Measurements from ENCODE around the gene ITGAD.
"Not testable (repeated sequence)": the region's sequence is repeated elsewhere in the genome, so short reads cannot be mapped to it uniquely, and the experiment has no call there.

The ITGAD gene

GRCh38 chr16:31403590-31404352 is 10.6 kb downstream of the ITGAD start:
- DNase-seq (ENCODE audit: low spot score): no peak

- DNase-seq (ENCODE audit: low spot score): no peak
These were observed 11.4 kb downstream of the ITGAD start for GRCh38 chr16:31404353-31405064.

- DNase-seq (ENCODE audit: low spot score): no peak
These were observed 14.3 kb downstream of the ITGAD start for GRCh38 chr16:31407406-31407805.

- DNase-seq (ENCODE audit: low spot score): no peak
These were observed 16.3 kb downstream of the ITGAD start for GRCh38 chr16:31409433-31409832.

- DNase-seq (ENCODE audit: low spot score): no peak
These were observed 16.9 kb downstream of the ITGAD start for GRCh38 chr16:31410082-31410481.

GRCh38 chr16:31411024-31411844 is 18.1 kb downstream of the ITGAD start:
- no peak for DNase-seq (ENCODE audit: low spot score)

GRCh38 chr16:31412750-31413149 is 19.6 kb downstream of the ITGAD start:
- no peak for DNase-seq (ENCODE audit: low spot score)

- DNase-seq (ENCODE audit: low spot score): no peak
These were observed 20.2 kb downstream of the ITGAD start for GRCh38 chr16:31413381-31413780.

- DNase-seq (ENCODE audit: low spot score): no peak
These were observed 20.8 kb downstream of the ITGAD start for GRCh38 chr16:31413943-31414342.

- no peak for DNase-seq (ENCODE audit: low spot score)
These were observed 21.6 kb downstream of the ITGAD start for GRCh38 chr16:31414706-31415105.

GRCh38 chr16:31416371-31416770 is 23.2 kb downstream of the ITGAD start:
- no peak for DNase-seq (ENCODE audit: low spot score)

GRCh38 chr16:31417036-31417435 is 23.9 kb downstream of the ITGAD start:
- not testable (repeated sequence) for DNase-seq (ENCODE audit: low spot score)

- DNase-seq (ENCODE audit: low spot score): no peak
These were observed 24.8 kb downstream of the ITGAD start for GRCh38 chr16:31417916-31418315.

- no peak for DNase-seq (ENCODE audit: low spot score)
These were observed 26.9 kb downstream of the ITGAD start for GRCh38 chr16:31420037-31420436.

- DNase-seq (ENCODE audit: low spot score): peak; percentile 57
These were observed 28.5 kb downstream of the ITGAD start for GRCh38 chr16:31421587-31421986.

- DNase-seq (ENCODE audit: low spot score): no peak
These were observed 30.1 kb downstream of the ITGAD start for GRCh38 chr16:31423241-31423640.

GRCh38 chr16:31423801-31424200 is 30.7 kb downstream of the ITGAD start:
- no peak for DNase-seq (ENCODE audit: low spot score)

GRCh38 chr16:31427441-31428278 is 34.5 kb downstream of the ITGAD start:
- peak; percentile 58 for DNase-seq (ENCODE audit: low spot score)

- no peak for DNase-seq (ENCODE audit: low spot score)
These were observed 35.1 kb downstream of the ITGAD start, which contains the start of gene COX6A2 for GRCh38 chr16:31428279-31428597. TSS of gene COX6A2 (minus strand) at chr16:31428360. CDS start at chr16:31428325, 35 bp downstream.

GRCh38 chr16:31428638-31429247 is 35.6 kb downstream of the ITGAD start:
- no peak for DNase-seq (ENCODE audit: low spot score)

- no peak for DNase-seq (ENCODE audit: low spot score)
These were observed 36.2 kb downstream of the ITGAD start for GRCh38 chr16:31429314-31429713.

Data from CD4-positive, alpha-beta T cell treated with Interleukin-15 for 4 hours (primary cell).